Lower lobe of right lung (tissue), 2 donors: Measurements from ENCODE around the gene INTS4. TPM values are rescaled to one million over a fixed set of nuclear protein-coding genes. Genes with fewer than 3 reads are reported as not detected.
A peak's percentile ranks its signal among the peaks of the same experiment; 100 is the strongest.
"Not testable (repeated sequence)": the region's sequence is repeated elsewhere in the genome, so short reads cannot be mapped to it uniquely, and the experiment has no call there.

Experiments used
- ATAC-seq, 2 donors: fragments of 200-7000 bp; cut with Tn5 transposase; one replicate each; pipeline ENCODE4 v1.9.1; 2020 to 2022; ENCODE audit warnings: mild to moderate bottlenecking in 2 of 2, moderate library complexity in 2 of 2
- DNase-seq: peaks from one replicate; pipeline ENCODE4 v3.0.0-alpha.2; 2020
- H3K27ac ChIP-seq: fragments of 200-600 bp; one replicate; pipeline ENCODE4 v1.8.0; 2022
- H3K27me3 ChIP-seq: fragments of 200-600 bp; one replicate; pipeline ENCODE4 v1.8.0; 2022; ENCODE audit warnings: low read depth
- H3K36me3 ChIP-seq: fragments of 200-600 bp; one replicate; pipeline ENCODE4 v1.8.0; 2022; ENCODE audit warnings: mild to moderate bottlenecking
- H3K4me1 ChIP-seq: fragments of 200-600 bp; one replicate; pipeline ENCODE4 v1.8.0; 2022
- H3K4me3 ChIP-seq: fragments of 200-600 bp; one replicate; pipeline ENCODE4 v1.8.0; 2022; ENCODE audit warnings: mild to moderate bottlenecking
- H3K9me3 ChIP-seq: fragments of 200-600 bp; one replicate; pipeline ENCODE4 v1.8.0; 2022
- CTCF ChIP-seq: fragments of 200-600 bp; IDR thresholded peaks from one replicate; pipeline ENCODE4 v1.8.0; 2022; ENCODE audit warnings: antibody characterized with exemption, mild to moderate bottlenecking
- intact Hi-C: fragments of 100-400 bp; cut with DNase I; formaldehyde crosslinking; loops from one replicate; pipeline ENCODE4 v1.11.0; 2022
- total RNA-seq: library from RNA; stranded (reverse); fragmentation: NEBNext Ultra II Directional; extraction: Animal tissue kit (Norgen Biotek cat#: 25700); gene quantifications from one replicate; pipeline ENCODE4 v1.2.1, GENCODE V29; 2021
- donor health status: DM: no; HTN: yes; CAD: no; lungs with severe emphysema.

INTS4 gene
- total RNA-seq, 1 donor from 2014 or later: 35.4 TPM

- no peaks in the 10 kb centered on the region for H3K9me3 ChIP-seq
- peaks cover 20% of the 10 kb centered on the region for H3K4me1 ChIP-seq
- DNase-seq (no peak), ATAC-seq (no peak)
- H3K27ac ChIP-seq: no peak overlapping the region
- H3K4me3 ChIP-seq: no peak overlapping the region
- no peak for TF ChIP-seq CTCF
- intact Hi-C loops: no loop called here
- H3K36me3 ChIP-seq: no peaks in the 10 kb centered on the region
- H3K27me3 ChIP-seq: no peaks in the 10 kb centered on the region
These were observed 40.2 kb upstream of the INTS4 start for GRCh38 chr11:78034623-78035022.

- DNase-seq (no peak), ATAC-seq (no peak)
- peaks cover 12% of the 10 kb centered on the region for H3K4me1 ChIP-seq
- no peak overlapping the region for H3K4me3 ChIP-seq
- no peak overlapping the region for H3K27ac ChIP-seq
- no peak for TF ChIP-seq CTCF
- H3K9me3 ChIP-seq: no peaks in the 10 kb centered on the region
- H3K36me3 ChIP-seq: no peaks in the 10 kb centered on the region
- intact Hi-C loops: no loop called here
- H3K27me3 ChIP-seq: no peaks in the 10 kb centered on the region
These were observed 38.6 kb upstream of the INTS4 start for GRCh38 chr11:78033040-78033439.

- peaks cover 12% of the 10 kb centered on the region for H3K4me1 ChIP-seq
- intact Hi-C loops: no loop called here
- H3K36me3 ChIP-seq: no peaks in the 10 kb centered on the region
- no peak for TF ChIP-seq CTCF
- no peak overlapping the region for H3K4me3 ChIP-seq
- H3K27me3 ChIP-seq: no peaks in the 10 kb centered on the region
- DNase-seq (no peak), ATAC-seq (no peak)
- H3K9me3 ChIP-seq: no peaks in the 10 kb centered on the region
- no peak overlapping the region for H3K27ac ChIP-seq
These were observed 37.6 kb upstream of the INTS4 start for GRCh38 chr11:78032090-78032489.

GRCh38 chr11:78031629-78032028 lies 37.2 kb upstream of the INTS4 start:
- ATAC-seq (no peak), DNase-seq (no peak)
- TF ChIP-seq CTCF: no peak
- no peaks in the 10 kb centered on the region for H3K36me3 ChIP-seq
- peaks cover 12% of the 10 kb centered on the region for H3K4me1 ChIP-seq
- H3K9me3 ChIP-seq: no peaks in the 10 kb centered on the region
- H3K27ac ChIP-seq: no peak overlapping the region
- no peak overlapping the region for H3K4me3 ChIP-seq
- no peaks in the 10 kb centered on the region for H3K27me3 ChIP-seq
- intact Hi-C loops: no loop called here

GRCh38 chr11:78030429-78031325 lies 36.2 kb upstream of the INTS4 start:
- peak; percentile 79 for DNase-seq
- Histone ChIP-seq H3K4me3 (no peak overlapping the region), H3K36me3 (no peaks in the 10 kb centered on the region), H3K27me3 (no peaks in the 10 kb centered on the region), H3K27ac (no peak overlapping the region), H3K9me3 (no peaks in the 10 kb centered on the region), H3K4me1 (peaks cover 12% of the 10 kb centered on the region)
- no peak for TF ChIP-seq CTCF
- intact Hi-C loops: no loop called here
- peak; percentile 89 to 93 for ATAC-seq

- H3K27ac ChIP-seq, H3K36me3 ChIP-seq, H3K4me3 ChIP-seq, H3K9me3 ChIP-seq, ATAC-seq, DNase-seq, intact Hi-C loops, H3K27me3 ChIP-seq: not testable (repeated sequence)
- H3K4me1 ChIP-seq: peaks cover 16% of the 10 kb centered on the region
These were observed 34.0 kb upstream of the INTS4 start for GRCh38 chr11:78028423-78028822.
